Right lobe of liver (tissue), 4 donors: ENCODE measurements around the gene AGAP2.

Experiments
- POLR2A ChIP-seq: fragments of 450-650 bp; IDR thresholded peaks from one replicate; pipeline ENCODE4 v1.6.1; 2017; ENCODE audit warnings: antibody characterized with exemption, mild to moderate bottlenecking
- TF ChIP-seq, protein P1 (sequence below), 4 donors: fragments of 200-600 bp in 3 of 4; fragments of 450-650 bp in 1 of 4; IDR thresholded peaks; one replicate each; pipeline versions ENCODE4 v1.5.1 to v1.8.0; 2016 to 2022; ENCODE audit warnings: antibody characterized with exemption in 4 of 4, mild to moderate bottlenecking in 2 of 4
- donor health status: DM: no; HTN: no; CAD: no.
- donor health status: DM: no; HTN: no; CAD: no.
- donor health status: DM: no; HTN: yes; CAD: no.

DNA sequence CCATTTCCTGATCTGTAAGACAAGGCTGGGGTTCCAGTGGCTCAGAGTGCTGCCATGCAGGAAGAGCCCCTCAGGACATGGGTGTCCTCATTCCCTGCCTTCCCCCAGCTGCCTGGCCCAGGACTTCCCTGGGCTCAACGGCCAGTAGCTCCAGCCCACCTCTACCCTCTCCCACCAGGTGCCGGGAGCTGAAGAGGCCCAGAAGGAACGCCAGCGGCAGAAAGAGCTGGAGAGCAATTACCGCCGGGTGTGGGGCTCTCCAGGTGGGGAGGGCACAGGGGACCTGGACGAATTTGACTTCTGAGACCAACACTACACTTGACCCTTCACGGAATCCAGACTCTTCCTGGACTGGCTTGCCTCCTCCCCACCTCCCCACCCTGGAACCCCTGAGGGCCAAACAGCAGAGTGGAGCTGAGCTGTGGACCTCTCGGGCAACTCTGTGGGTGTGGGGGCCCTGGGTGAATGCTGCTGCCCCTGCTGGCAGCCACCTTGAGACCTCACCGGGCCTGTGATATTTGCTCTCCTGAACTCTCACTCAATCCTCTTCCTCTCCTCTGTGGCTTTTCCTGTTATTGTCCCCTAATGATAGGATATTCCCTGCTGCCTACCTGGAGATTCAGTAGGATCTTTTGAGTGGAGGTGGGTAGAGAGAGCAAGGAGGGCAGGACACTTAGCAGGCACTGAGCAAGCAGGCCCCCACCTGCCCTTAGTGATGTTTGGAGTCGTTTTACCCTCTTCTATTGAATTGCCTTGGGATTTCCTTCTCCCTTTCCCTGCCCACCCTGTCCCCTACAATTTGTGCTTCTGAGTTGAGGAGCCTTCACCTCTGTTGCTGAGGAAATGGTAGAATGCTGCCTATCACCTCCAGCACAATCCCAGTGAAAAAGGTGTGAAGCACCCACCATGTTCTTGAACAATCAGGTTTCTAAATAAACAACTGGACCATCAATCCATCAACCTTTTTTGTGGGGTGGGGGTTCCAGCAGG lies 17.6 kb downstream of the AGAP2 start:
- TF ChIP-seq, protein P1, sequence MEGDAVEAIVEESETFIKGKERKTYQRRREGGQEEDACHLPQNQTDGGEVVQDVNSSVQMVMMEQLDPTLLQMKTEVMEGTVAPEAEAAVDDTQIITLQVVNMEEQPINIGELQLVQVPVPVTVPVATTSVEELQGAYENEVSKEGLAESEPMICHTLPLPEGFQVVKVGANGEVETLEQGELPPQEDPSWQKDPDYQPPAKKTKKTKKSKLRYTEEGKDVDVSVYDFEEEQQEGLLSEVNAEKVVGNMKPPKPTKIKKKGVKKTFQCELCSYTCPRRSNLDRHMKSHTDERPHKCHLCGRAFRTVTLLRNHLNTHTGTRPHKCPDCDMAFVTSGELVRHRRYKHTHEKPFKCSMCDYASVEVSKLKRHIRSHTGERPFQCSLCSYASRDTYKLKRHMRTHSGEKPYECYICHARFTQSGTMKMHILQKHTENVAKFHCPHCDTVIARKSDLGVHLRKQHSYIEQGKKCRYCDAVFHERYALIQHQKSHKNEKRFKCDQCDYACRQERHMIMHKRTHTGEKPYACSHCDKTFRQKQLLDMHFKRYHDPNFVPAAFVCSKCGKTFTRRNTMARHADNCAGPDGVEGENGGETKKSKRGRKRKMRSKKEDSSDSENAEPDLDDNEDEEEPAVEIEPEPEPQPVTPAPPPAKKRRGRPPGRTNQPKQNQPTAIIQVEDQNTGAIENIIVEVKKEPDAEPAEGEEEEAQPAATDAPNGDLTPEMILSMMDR (IDR thresholded peaks at IDR 0.05) = no peak
- no peak for TF ChIP-seq POLR2A
